Stimulated activated CD8-positive, alpha-beta memory T cell treated with anti-CD3 and anti-CD28 coated beads, Interleukin-2, amount 100 ng/mL, for 1 hour (primary cell): Measurements from ENCODE around the gene SEMA4C.

Source experiments
- DNase-seq, 2 donors: peaks; one replicate each; pipeline ENCODE4 v3.0.0-alpha.2; 2020; ENCODE audit warnings: low read depth in 2 of 2

Gene SEMA4C

GRCh38 chr2:96822786-96823185, 47.1 kb downstream of the SEMA4C start:
- no peak for DNase-seq

DNA sequence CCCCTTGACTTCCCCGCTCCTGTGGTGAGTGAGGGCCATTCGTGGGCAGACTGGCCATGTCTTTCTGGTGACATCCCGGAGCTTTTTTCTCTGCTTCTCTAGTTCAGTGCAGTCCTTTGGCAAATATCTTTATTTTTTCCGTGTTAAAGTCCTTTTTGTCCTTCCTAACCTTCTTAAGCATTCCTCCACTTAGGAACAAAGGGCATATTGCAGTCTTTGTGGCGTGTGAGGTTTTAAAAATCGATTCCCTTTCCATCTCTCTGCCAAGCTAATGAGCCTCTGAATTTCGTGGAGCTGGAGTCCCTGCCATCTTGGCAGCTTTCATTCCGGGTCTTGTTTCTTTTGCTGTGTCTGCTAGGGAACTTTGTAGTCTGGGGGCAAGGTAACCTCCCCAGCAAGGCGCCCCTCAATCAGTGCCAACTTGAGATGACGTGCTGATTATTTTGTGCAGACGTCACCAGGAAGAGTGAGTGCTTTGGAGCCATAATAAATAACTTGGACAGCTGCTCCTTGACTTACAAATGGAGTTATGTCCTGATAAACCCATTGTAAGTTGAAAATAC, 48.7 kb downstream of the SEMA4C start:
- no peak for DNase-seq

DNA sequence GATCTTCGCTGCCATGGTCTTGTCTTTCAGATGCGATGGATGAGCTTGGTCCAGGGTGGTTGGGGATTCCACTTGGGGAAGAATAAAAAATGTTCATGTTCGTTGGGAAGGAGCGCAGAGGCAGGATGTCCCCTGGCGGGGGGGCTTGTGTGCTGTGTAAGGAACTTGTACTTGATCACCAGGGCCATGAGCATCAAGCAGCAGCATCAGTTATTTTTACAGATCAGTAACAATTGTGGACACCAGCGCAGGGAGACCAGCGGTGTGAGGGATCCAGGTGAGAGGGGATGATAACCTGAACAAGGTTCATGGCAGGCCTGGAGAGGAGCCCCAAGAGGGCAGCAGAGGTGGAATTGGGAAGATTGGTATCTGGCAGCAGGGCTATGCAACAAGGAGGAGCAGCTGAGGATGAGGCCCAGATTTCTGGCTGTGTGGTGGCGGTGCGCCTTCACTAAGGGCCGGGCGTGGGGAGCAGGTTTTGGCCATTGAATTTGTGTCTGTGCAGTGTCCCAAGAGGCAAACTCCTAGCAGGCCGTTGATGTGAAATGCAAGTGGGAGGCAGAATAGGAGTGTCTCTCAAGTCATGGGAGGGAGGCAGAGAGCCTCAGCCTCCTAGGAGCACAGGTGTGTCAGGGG, 49.9 kb downstream of the SEMA4C start:
- DNase-seq = no peak

DNA sequence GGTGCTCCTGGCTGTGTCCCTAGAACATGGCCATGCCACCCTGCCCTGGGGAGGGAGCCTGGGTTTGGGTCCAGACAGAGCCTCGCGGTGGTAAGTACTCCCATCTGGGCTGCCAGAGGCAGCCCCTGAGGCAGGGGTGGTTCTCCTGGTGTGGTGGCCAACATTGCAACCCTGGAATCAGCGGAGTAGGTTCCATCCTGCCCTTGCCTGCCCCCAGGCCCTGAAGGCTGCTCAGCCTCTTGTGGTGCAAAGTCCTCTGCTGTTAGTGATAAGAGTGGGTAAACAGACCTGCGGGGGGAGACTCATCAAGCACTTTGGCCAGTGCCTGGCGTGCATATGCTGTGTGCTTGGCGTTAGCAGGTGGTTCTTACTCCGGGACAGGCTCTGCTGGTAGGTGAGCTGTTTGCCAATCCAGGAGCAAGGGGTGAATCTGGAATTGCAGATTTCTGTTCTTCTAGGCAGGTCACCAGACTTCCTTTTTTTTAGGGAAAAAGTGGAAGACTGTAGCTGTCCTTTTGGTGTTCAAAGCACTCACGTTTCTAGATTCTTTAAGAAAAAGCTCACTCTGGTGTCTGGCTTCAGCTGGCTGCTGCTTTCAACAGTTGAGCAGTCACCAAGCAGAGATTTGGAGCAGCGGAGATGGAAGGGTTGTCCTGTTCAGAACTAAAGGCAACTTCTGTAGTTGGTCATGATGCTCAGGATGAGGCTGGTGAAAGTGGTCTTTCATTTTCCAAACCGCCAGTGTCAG, 50.6 kb downstream of the SEMA4C start:
- no peak for DNase-seq

- no peak for DNase-seq
These were observed 52.0 kb downstream of the SEMA4C start for GRCh38 chr2:96817882-96818281.

DNA sequence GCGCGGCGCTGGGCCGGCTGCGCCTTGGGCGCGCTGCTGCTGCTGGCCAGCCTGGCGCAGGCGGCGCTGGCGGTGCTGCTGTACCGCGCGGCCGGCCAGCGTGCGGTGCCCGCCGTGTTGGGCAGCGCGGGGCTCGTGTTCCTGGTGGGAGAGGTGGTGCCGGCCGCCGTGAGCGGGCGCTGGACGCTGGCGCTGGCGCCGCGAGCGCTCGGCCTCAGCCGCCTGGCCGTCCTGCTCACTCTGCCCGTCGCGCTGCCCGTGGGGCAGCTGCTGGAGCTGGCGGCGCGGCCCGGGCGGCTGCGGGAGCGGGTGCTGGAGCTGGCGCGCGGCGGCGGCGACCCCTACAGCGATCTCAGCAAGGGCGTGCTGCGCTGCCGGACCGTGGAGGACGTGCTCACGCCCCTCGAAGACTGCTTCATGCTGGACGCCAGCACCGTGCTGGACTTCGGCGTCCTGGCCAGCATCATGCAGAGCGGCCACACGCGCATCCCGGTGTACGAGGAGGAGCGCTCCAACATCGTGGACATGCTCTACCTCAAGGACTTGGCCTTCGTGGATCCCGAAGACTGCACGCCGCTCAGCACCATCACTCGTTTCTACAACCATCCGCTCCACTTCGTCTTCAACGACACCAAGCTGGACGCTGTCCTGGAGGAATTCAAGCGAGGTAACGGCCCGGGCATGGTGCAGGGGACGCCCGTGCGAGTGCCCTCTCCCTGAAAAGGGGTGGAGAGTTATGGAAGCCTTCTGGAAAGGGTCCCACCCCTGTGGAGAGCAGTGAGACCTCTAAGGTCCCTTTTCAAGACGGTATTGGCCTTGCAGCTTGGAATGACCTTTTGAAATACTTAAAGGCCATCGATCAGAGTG, 52.8 kb downstream of the SEMA4C start:
- DNase-seq = no peak

DNA sequence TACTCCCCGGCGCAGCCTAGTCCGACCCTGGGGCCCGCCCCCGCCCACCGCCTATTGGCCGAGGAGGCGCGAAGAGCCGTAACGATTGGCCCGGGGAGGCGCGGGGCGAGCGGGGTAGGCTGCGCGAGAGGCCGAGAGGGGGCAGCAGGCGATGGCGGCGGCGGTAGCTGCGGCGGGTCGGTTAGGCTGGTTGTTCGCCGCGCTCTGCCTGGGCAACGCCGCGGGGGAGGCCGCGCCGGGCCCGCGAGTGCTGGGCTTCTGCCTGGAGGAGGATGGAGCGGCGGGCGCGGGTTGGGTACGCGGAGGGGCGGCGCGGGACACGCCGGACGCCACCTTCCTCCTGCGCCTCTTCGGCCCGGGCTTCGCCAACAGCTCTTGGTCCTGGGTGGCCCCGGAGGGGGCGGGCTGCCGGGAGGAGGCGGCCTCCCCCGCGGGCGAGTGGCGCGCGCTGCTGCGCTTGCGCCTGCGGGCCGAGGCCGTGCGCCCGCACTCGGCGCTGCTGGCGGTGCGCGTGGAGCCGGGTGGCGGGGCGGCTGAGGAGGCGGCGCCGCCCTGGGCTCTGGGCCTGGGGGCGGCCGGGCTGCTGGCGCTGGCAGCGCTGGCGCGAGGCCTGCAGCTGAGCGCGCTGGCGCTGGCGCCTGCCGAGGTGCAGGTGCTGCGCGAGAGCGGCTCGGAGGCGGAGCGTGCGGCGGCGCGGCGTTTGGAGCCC, 53.6 kb downstream of the SEMA4C start, which contains the start of gene CNNM3:
CNNM3 (plus strand) TSS at position 142 of the 709 bp plus-strand sequence; CDS start at position 152, 10 bp downstream.
- peak; percentile 91 to 92 for DNase-seq

GRCh38 chr2:96815326-96816126, 54.4 kb downstream of the SEMA4C start:
- no peak for DNase-seq

DNA sequence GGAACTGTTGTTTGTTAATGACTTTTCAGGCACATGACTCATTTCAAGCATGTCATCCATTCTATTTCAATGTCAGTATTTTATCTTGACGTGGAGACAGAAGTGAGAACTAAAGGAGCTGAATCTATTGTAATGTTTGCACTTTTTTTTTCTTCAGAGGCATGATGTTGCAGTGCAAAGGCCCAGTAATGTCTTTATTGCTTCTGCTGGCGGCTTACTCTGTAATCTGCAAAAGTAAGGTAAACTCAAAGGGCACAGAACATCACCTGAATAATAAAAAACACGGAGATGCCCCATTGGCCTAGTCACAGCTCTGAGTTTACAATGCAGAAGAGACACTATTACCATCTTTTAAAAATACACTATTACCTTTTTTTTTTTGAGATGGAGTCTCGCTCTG, 56.2 kb downstream of the SEMA4C start:
- DNase-seq = no peak

- DNase-seq = no peak
These were observed 58.0 kb downstream of the SEMA4C start for GRCh38 chr2:96811917-96812316.

GRCh38 chr2:96810783-96811192, 59.1 kb downstream of the SEMA4C start:
- no peak for DNase-seq

- DNase-seq = no peak
These were observed 59.7 kb downstream of the SEMA4C start for GRCh38 chr2:96809951-96810782.
